SK-N-SH (cell line): ENCODE results near the gene CENPQ.

Experiments
- CTCF ChIP-seq: fragments of 200-600 bp; sonication (generic); IDR thresholded peaks from 2 replicates; pipeline ENCODE4 v1.6.1; 2017; ENCODE audit warnings: antibody characterized with exemption, mild to moderate bottlenecking, moderate library complexity
- PBX3 ChIP-seq: IDR thresholded peaks from 2 replicates; pipeline ENCODE4; 2012
- POLR2AphosphoS5 ChIP-seq: IDR thresholded peaks from 2 replicates; pipeline ENCODE4 v1.6.1; 2012; ENCODE audit warnings: low read depth, low read length
- RFX5 ChIP-seq: IDR thresholded peaks from 2 replicates; pipeline ENCODE4 v1.6.1; 2012; ENCODE audit warnings: mild to moderate bottlenecking, improper control_type of control experiment, low read length

GRCh38 chr6:49415358-49415757 lies 47.8 kb upstream of the CENPQ start:
- TF ChIP-seq CTCF: no peak
- TF ChIP-seq POLR2AphosphoS5: no peak
- TF ChIP-seq RFX5: no peak
- no peak for TF ChIP-seq PBX3
